HG03108 (cell line): ENCODE results near the gene STYXL1.
"Not testable (repeated sequence)": the region's sequence is repeated elsewhere in the genome, so short reads cannot be mapped to it uniquely, and the experiment has no call there.

Experiments used
- ATAC-seq: cut with Tn5 transposase; IDR thresholded peaks from one replicate; pipeline ENCODE4 v1.9.1; 2021; ENCODE audit warnings: moderate library complexity; ENCODE audit not compliant: unreplicated experiment

STYXL1 gene, protein sequence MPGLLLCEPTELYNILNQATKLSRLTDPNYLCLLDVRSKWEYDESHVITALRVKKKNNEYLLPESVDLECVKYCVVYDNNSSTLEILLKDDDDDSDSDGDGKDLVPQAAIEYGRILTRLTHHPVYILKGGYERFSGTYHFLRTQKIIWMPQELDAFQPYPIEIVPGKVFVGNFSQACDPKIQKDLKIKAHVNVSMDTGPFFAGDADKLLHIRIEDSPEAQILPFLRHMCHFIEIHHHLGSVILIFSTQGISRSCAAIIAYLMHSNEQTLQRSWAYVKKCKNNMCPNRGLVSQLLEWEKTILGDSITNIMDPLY

DNA sequence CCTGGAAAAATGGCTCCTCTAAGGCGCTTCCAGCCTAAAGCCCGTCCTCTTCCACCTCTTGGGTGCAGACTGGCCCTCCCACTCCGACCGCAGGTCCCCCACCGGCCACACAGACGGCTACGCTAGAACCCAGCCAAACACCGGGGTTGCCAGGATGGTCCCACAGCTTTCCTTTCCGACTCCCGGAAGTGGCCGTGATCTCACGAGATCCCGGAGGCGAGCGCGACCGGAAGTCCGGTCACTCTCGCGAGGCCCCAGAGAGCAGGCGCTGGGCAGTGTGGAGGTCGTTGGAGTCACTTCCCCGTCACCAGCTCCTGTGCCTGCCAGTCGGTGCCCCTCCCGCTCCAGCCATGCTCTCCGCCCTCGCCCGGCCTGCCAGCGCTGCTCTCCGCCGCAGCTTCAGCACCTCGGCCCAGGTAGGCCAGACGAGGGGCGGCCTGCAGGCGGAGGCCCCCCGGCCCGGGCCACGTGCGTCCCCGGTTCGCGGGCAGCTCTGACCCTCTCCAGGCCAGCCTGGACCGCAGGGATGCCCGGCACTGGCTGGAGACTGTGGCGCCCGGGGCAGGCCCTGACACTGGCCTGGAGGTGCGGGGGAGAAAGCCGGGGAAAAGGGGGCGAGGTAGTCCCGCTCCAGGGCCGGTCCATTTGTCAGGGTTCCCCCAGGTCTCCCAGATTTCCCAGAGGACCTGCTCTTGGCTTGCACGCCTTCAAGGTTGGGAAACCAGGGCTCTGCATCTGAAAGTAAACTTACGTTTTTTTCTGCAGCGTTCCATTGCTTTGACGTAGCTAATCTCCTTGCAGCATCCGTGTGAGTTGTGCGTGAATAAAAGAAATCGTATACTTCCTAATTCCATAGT lies at the start of gene STYXL1, which contains the start of gene MDH2:
TSS of gene STYXL1 (minus strand) at position 190 of the 857 bp plus-strand sequence. CDS start 17,477 bp downstream, outside the sequence.
TSS of gene MDH2 (plus strand) at position 296 of the 857 bp plus-strand sequence. CDS start at position 351, 55 bp downstream.
- ATAC-seq = peak; percentile 97

DNA sequence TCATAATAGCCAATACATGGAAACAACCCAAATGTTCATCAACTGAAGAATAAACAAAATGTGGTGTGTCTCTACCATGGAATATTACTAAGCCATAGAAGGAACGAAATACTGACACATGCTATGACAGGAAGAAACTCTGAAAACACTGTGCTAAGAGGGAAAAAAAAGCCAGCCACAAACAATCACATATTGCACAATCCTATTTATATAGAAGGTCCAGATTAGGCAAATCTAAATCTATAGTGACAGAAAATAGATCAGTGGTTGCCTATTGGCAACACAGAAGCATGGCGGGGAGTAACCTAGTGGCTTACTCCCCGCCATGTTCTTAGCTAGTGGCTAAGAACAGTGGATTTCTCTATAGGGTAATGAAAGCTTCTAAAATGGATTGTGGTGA lies 48.1 kb upstream of the STYXL1 start:
- no peak for ATAC-seq

DNA sequence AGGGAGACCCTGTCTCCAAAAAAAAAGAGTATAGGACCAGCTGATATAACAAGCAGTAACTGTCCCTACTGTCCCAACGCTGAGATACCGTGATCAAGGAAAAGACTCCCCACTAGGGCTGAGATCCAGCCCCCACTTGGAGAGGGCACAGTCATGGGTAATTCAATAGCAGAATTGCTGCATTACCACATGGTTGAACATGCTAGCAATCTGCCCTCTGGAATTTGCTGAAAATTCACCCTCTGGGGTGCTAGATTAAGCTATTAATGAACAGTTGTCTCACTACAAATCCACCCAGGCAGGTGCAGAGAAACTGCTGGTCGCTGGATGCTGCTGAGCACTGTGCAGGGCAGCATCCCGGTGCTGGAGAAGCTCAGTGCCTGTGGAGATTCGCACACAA lies 46.5 kb upstream of the STYXL1 start:
- not testable (repeated sequence) for ATAC-seq

DNA sequence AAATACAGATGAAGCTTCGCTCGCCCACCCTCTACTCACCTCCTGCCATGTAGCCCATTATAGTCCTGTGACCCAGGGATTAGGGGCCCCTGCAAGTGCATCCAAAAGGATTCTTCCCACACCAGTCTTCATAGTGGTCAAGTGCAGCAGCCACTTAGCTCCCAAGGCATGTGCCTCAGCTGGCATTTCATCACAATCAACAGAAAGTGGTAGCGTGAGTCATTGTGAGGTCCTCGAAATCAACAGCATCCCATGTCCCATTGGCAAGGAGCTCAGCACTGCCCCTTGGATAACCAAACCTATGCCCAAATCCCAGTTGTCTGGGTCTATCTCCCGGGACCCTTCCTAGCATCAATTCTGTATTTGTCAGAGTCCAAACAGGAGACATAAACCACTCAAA lies 45.7 kb upstream of the STYXL1 start:
- ATAC-seq = not testable (repeated sequence)

DNA sequence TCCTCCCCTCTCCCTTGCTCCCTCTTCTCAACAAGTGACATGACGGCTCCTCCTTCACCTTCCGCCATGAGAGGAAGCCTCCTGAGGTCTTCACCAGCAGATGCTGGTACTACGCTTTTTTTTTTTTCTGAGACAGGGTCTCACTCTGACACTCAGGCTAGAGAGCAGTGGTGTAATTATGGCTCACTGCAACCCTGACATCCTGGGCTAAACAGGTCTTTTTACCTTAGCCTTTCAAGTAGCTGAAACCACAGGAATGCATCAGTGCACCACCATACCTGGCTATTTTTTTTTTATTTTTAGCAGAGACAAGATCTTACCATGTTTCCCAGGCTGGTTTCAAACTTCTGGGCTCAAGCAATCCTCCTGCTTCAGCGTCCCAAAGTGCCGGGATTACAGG lies 43.7 kb upstream of the STYXL1 start:
- no peak for ATAC-seq

DNA sequence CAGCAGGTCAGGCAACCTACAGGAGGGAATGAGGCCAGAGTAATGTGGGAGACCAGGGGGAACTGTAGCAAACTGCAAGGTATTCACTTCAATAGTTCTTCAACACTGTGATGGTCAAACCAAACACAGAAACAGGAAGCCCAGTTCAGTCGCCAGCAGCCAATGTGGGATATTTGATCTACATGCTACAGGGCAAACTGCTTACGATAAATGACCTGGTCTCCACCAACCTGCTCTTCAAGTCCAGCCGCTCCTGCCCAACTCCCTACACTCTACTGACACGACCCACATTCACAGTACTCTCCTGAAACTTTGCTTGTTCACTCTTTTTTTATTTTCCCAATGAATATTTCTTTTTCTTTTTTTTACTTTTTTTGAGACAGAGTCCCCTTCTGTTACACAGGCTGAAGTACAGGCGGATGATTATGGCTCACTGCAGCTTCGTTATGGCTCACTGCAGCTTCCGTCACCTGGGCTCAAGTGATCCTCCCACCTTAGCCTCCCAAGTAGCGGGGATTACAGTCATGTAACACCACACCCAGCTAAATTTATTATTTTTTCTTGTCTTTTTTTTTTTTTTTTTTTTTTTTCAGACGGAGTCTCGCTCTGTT lies 42.2 kb upstream of the STYXL1 start:
- ATAC-seq = no peak

DNA sequence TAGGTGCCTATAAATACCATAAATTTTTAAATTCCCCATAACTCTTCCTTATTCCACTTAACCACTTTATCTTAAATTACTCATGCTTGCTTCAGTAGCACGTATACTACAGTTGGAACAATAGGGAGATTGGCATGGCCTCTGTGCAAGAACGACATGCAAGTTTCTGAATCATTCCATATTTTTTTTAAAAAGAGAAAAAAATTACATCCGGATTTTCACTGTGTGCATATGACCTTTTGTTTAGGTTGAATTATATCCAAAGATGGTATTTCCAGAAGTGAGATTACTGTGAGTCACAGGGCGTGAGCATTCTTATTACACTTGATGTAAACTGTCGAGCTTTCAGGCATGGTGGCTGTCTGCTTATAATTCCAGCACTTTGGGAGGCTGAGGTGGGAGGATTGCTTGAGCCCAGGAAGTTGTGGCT lies 39.6 kb upstream of the STYXL1 start:
- not testable (repeated sequence) for ATAC-seq

DNA sequence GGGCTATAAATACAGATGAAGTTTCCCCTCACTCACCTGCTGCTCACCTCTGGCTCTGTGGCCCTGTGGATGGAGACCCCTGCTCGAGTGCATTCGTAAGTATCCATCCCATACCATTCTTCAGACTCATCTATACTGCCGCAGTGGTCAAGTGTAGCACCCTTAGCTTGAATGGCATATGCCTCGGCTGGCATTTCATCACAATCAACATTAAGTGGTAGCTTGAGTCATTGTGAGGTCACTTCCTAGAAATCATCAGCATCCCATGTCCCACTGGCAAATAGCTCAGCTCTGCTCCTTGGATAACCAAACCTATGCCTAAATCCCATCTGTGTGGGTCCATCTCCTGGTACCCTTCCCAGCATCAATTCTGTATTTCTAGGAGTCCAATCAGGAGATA lies 38.3 kb upstream of the STYXL1 start:
- ATAC-seq = no peak

DNA sequence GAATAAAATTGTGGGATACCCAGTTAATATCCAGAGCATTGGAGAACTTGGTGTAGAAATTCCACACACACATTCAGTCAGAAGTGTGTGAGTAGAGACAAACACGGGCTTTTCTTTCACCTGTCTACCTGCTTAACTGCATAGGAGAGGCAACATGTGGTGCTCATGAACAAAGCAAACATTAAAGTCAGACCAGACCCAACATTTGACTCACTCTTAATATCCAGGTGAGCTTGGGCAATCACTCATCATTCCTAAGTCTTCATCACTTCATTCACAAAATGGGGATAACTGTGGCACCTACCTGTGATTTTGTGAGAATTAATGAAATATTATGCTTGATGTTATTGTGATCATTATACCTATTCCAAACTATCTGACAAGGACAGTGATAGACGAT lies 36.3 kb upstream of the STYXL1 start:
- not testable (repeated sequence) for ATAC-seq

DNA sequence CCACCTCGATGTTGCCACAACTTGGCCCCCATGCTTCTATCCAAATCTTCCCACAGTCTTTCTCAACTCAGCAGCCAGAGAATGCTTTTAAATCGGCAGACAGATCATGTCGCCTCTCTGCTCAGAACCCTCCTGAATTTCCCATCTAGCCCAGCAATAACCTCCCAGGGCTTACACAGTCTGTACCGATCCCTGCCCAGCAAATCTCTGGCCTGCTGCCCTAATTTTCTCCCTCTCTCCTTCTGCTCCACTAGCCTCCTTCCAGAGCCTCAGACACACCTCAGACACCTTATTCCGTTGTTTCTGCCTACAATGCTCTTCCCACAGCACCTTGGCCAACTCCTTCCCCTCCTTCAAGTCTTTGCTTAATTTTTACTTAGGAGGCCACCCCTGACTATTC lies 32.4 kb upstream of the STYXL1 start:
- no peak for ATAC-seq

DNA sequence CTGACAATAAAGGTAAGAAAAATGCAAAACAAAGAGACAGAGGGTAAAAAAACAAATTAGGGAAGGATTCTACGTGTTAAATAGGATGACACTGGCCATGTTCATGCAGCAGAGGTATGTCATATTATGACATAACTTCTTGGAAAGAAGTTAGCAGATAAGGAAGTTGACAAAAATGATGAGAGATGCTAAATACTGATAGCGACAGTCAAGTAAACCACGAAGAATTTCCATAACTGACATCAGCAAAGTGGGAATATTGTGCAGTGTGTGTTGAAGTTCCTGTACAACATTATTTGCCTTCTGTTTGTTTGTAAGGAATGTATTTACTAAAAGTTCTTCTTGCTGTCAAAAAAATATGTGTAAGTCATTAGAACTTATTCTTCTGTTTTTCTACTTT lies 29.6 kb upstream of the STYXL1 start:
- no peak for ATAC-seq

DNA sequence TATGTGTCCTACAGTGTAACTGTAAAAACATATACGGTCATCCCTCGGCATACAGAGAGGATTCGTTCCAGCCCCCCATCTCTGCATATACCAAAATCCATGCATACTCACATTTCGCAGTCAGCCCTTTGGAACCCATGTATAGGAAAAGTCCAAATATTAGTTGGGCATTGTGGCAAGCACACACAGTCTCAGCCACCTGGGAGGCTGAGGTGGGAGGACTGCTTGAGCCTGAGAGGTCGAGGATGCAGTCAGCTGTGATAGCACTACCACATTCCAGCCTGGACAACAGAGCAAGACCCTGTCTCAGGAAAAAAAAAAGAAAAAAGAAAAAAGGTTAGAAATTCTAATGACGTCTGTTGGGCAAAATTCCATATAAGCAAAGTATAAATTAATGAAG lies 29.2 kb upstream of the STYXL1 start:
- no peak for ATAC-seq

DNA sequence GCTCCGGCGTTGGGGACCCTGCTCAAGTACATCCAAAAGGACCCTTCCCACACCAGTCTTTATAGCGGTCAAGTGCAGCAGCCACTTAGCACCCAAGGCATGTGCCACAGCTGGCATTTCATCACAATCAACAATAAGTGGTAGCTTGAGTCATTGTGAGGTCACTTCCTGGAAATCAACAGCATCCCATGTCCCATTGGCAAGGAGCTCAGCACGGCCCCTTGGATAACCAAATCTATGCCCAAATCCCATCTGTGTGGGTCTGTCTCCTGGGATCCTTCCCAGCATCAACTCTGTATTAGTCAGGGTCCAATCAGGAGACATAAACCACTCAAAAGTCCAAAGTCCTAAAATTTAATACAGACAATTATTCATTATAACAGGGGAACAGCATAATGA lies 27.2 kb upstream of the STYXL1 start:
- no peak for ATAC-seq

DNA sequence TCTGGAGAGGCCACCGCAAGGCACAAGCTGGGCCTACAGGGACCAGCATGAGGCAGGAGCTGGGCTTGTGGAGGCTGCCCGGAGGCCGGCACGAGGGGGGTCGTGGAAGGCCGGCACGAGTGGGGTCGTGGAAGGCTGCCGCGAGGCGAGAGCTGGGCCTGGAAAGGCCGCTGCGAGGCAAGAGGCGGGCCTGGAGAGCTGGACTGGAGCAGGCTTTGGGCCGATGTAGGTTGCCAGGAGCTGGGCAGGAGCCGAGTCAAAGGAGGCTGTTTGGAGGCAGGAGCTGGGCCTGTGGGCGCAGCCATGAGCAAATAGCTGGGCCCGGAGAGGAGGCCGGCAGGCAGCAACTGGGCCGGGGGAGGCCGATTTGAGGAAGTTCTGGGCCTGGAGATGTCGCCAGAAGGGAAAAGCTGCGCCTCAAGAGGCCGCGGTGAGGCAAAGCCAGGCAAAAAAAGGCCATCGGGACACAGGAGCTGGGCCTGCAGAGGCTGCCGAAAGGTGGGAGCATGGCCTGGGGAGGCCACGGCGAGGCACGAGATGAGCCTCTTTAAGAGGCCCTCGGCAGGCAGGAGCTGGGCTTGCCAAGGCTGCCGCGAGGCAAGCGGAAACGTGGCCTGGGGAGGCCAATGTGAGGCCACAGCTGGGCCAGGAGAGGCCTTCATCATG lies 26.6 kb upstream of the STYXL1 start:
- no peak for ATAC-seq

DNA sequence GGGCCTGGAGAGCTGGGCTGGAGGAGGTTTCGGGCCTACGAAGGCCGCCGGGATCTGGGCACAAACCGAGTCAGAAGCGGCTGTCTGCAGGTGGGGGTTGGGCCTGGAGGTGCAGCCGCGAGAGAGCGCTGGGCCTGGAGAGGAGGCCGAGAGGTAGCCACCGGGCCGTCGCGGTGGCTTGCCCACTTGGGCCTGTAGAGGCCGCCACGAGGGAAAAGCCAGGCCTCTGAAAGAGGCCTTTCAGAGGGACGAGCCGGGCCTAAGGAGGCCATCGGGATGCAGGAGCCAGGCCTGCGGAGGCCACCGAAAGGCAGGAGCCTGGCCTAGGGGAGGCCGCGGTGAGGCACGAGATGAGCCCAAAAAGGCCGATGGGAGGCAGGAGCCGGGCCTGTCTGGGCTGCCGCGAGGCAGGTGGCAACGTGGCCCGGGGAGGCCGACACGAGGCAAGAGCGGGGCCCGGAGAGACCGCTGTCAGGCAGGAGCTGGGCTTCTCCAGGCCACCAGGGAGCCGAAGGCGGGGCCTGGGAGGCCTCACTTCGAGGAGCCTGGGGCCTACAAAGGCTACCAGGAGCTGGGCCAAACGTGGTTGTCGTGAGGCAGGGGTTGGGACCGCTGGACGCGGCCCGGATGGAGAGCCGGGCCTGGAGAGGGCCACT lies 25.7 kb upstream of the STYXL1 start:
- no peak for ATAC-seq

DNA sequence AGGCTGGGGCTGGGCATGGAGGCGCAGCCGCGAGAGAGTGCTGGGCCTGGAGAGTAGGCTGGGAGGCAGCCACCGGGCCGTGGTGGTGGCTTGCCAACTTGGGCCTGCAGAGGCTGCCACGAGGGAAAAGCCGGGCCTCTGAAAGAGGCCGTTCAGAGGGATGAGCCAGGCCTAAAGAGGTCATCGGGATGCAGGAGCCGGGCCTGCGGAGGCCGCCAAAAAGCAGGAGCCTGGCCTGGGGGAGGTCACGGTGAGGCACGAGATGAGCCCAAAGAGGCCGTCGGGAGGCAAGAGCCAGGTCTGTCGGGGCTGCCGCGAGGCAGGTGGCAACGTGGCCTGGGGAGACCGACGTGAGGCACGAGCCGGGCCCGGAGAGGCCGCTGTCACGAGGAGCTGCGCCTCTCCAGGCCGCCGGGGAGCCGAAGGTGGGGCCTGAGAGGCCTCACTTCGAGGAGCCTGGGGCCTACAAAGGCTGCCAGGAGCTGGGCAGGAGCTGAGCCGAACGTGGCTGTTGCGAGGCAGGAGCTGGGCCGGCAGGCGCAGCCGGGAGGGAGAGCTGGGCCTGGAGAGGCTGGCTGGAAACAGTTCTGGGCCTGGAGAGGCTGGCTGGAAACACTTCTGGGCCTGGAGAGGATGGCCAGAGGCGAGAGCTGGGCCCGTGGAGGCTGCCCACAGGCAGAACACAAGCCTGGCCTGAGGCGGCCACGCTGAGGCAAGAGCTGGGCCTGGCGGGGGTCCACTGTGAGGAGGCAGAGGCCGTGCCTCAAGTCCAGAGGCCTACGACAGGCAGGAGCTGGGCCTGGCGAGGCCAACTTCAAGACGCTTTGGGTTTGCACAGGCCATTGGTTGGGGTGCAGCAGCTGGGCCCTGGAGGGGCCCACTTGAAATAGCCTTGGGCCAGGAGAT lies 24.7 kb upstream of the STYXL1 start:
- no peak for ATAC-seq

DNA sequence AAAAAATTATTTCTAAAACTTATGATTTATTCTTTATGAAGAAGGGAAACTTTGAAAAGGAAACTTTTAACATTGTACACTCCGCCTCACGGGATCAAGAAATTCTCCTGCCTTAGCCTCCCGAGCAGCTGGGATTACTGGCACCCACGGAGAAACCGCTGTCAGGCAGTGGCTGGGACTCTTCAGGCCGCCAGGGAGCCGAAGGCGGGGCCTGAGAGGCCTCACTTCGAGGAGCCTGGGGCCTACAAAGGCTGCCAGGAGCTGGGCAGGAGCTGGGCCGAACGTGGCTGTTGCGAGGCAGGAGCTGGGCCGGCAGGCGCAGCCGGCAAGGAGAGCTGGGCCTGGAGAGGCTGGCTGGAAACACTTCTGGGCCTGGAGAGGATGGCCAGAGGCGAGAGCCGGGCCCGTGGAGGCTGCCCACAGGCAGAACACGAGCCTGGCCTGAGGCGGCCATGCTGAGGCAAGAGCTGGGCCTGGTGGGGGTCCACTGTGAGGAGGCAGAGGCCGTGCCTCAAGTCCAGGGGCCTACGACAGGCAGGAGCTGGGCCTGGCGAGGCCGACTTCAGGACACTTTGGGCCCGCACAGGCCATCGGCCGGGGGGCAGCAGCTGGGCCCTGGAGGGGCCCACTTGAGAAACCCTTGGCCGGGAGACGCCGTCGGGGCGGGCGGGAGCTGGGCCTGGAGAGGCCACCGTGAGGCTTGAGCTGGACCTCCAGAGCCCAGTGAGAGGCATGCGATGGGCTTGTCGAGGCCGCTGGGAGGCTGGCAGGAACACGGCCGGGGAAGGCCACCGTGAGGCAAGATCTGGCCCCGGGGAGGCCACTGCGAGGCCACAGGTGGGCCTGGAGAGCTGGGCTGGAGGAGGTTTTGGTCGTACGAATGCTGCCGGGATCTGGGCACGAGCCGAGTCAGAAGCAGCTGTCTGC lies 23.8 kb upstream of the STYXL1 start:
- ATAC-seq = no peak

DNA sequence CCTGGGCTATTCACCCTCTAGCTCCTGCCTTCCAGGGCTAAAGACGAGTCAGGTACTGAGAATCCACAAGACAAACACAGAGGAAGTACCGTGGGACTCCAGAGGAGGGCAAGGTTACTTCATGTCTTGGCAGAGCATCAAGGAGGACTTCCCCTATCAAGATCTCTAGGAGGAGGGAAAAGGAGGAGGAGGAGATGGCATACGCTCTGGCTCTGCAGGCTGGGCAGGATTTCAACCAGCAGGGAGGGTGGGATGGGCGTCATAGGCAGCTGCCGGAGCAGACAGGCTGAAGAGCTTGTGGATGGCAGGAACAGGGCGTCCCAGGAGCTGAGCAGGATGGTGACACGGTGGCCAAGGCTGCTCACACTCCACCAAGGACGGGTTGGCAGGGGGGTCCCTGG lies 21.4 kb upstream of the STYXL1 start:
- ATAC-seq = no peak
